Natural killer cell (primary cell): Measurements from ENCODE around the gene POM121L2. TPM values are rescaled to one million over a fixed set of nuclear protein-coding genes. Genes with fewer than 3 reads are reported as not detected.
A peak's percentile ranks its signal among the peaks of the same experiment; 100 is the strongest.

Experiments
- ATAC-seq, 3 donors: fragments of 150-1000 bp in 2 of 3; fragments of 200-7000 bp in 1 of 3; cut with Tn5 transposase; 1 replicate in 1 of 3; 2 replicates in 2 of 3; pipeline ENCODE4 v1.10.0; 2021; ENCODE audit warnings: mild to moderate bottlenecking in 2 of 3, moderate library complexity in 2 of 3
- DNase-seq, 2 donors: peaks; one replicate each; pipeline versions ENCODE4 v3.0.0 to v3.0.0-alpha.2; 2013 to 2021; ENCODE audit warnings: mixed read lengths in 1 of 2
- H3K27ac ChIP-seq: one replicate; pipeline ENCODE4 v1.5.1; 2013; ENCODE audit warnings: mild to moderate bottlenecking, low read length
- H3K27me3 ChIP-seq: one replicate; pipeline ENCODE4 v1.6.1; 2013; ENCODE audit warnings: low read length; ENCODE audit not compliant: control insufficient read depth, insufficient read depth
- H3K36me3 ChIP-seq: one replicate; pipeline ENCODE4 v1.6.1; 2013; ENCODE audit warnings: low read length; ENCODE audit not compliant: control insufficient read depth, insufficient read depth
- H3K4me1 ChIP-seq: one replicate; pipeline ENCODE4 v1.6.1; 2013; ENCODE audit warnings: low read length; ENCODE audit not compliant: control insufficient read depth, insufficient read depth
- H3K4me3 ChIP-seq: one replicate; pipeline ENCODE4 v1.5.1; 2013; ENCODE audit warnings: low read length
- H3K9me3 ChIP-seq: one replicate; pipeline ENCODE4 v1.6.1; 2013; ENCODE audit warnings: low read length; ENCODE audit not compliant: control insufficient read depth, insufficient read depth
- H3K27ac Mint-ChIP-seq, 2 donors: one replicate each; pipeline ENCODE4 v1.8.0; 2022; ENCODE audit warnings: mild to moderate bottlenecking in 2 of 2, mixed read lengths in 2 of 2, moderate library complexity in 1 of 2
- H3K27me3 Mint-ChIP-seq, 2 donors: one replicate each; pipeline ENCODE4 v1.8.0; 2022; ENCODE audit warnings: low read depth in 2 of 2, mixed read lengths in 2 of 2
- H3K36me3 Mint-ChIP-seq: one replicate; pipeline ENCODE4 v1.8.0; 2022; ENCODE audit warnings: mixed read lengths
- H3K4me1 Mint-ChIP-seq, 2 donors: one replicate each; pipeline ENCODE4 v1.8.0; 2022; ENCODE audit warnings: mixed read lengths in 2 of 2
- H3K4me3 Mint-ChIP-seq: one replicate; pipeline ENCODE4 v1.8.0; 2022; ENCODE audit warnings: mild to moderate bottlenecking, moderate library complexity, mixed read lengths
- H3K9me3 Mint-ChIP-seq, 2 donors: one replicate each; pipeline ENCODE4 v1.8.0; 2022; ENCODE audit warnings: mixed read lengths in 2 of 2
- CTCF ChIP-seq: fragments of 200-600 bp; IDR thresholded peaks from one replicate; pipeline ENCODE4 v1.8.0; 2022; ENCODE audit warnings: antibody characterized with exemption
- WGBS: methylation state at CpG from one replicate; pipeline ENCODE4 v1.1.7; 2013; ENCODE audit warnings: missing lambda C conversion rate; ENCODE audit not compliant: insufficient coverage; 5-methylcytosine and 5-hydroxymethylcytosine counted together
- intact Hi-C: fragments of 100-400 bp; cut with micrococcal nuclease; formaldehyde crosslinking; loops from one replicate; pipeline ENCODE4 v1.14.2; 2022
- total RNA-seq, 4 donors: library from RNA; stranded (reverse); fragments of 120-200 nt in 1 of 4; gene quantifications; one replicate each; pipeline versions ENCODE4 v1.2.3 to v1.2.4, GENCODE V29; 2013 to 2022

The POM121L2 gene
- total RNA-seq, 3 donors from 2014 or later (not counting 1 experiment from before 2014, with no cell fraction given), result not detected

GRCh38 chr6:27281105-27281539, 31.0 kb downstream of the POM121L2 start:
- no peaks in the 10 kb centered on the region for H3K36me3 ChIP-seq
- peaks cover 32% of the 10 kb centered on the region for H3K9me3 ChIP-seq
- no peak overlapping the region for H3K4me3 ChIP-seq
- TF ChIP-seq CTCF, result no peak
- no peak overlapping the region for H3K27ac ChIP-seq
- H3K27me3 ChIP-seq, result peaks cover 81% of the 10 kb centered on the region
- ATAC-seq, result no peak
- H3K27ac Mint-ChIP-seq, result no peak overlapping the region
- no peak overlapping the region for H3K4me3 Mint-ChIP-seq
- no peaks in the 10 kb centered on the region for H3K4me1 ChIP-seq
- H3K27me3 Mint-ChIP-seq, result peaks cover 77 to 81% of the 10 kb centered on the region in 2 donors
- WGBS, result 11% methylated on average over 13 of the region's 13 CpGs
- peaks cover 0 to 4% of the 10 kb centered on the region in 2 donors for H3K4me1 Mint-ChIP-seq
- peaks cover 57% of the 10 kb centered on the region for H3K36me3 Mint-ChIP-seq
- peaks cover 4 to 18% of the 10 kb centered on the region in 2 donors for H3K9me3 Mint-ChIP-seq
- intact Hi-C loops, result no loop called here
- DNase-seq, result no peak

GRCh38 chr6:27280540-27281000, 31.5 kb downstream of the POM121L2 start:
- Mint-ChIP-seq H3K4me1 (peaks cover 0 to 4% of the 10 kb centered on the region in 2 donors), H3K9me3 (peaks cover 4 to 18% of the 10 kb centered on the region in 2 donors), H3K4me3 (no peak overlapping the region), H3K27ac (peak overlapping the region in 1 of 2 donors; percentile 38), H3K27me3 (peaks cover 78 to 81% of the 10 kb centered on the region in 2 donors), H3K36me3 (peaks cover 51% of the 10 kb centered on the region)
- Histone ChIP-seq H3K36me3 (no peaks in the 10 kb centered on the region), H3K27ac (no peak overlapping the region), H3K4me3 (no peak overlapping the region), H3K9me3 (peaks cover 32% of the 10 kb centered on the region), H3K4me1 (no peaks in the 10 kb centered on the region), H3K27me3 (peaks cover 80% of the 10 kb centered on the region)
- DNase-seq (no peak), ATAC-seq (no peak)
- 14% methylated on average over 8 of the region's 9 CpGs for WGBS
- no peak for TF ChIP-seq CTCF
- intact Hi-C loops, result no loop called here

GRCh38 chr6:27280064-27280539, 32.0 kb downstream of the POM121L2 start:
- Mint-ChIP-seq H3K4me1 (peaks cover 0 to 4% of the 10 kb centered on the region in 2 donors), H3K36me3 (peaks cover 46% of the 10 kb centered on the region), H3K27me3 (peaks cover 74 to 81% of the 10 kb centered on the region in 2 donors), H3K27ac (peak overlapping the region in 1 of 2 donors; percentile 38), H3K9me3 (peaks cover 2 to 15% of the 10 kb centered on the region in 2 donors), H3K4me3 (no peak overlapping the region)
- intact Hi-C loops, result no loop called here
- Histone ChIP-seq H3K27me3 (peaks cover 79% of the 10 kb centered on the region), H3K4me3 (no peak overlapping the region), H3K4me1 (no peaks in the 10 kb centered on the region), H3K36me3 (no peaks in the 10 kb centered on the region), H3K9me3 (peaks cover 31% of the 10 kb centered on the region), H3K27ac (no peak overlapping the region)
- no peak for TF ChIP-seq CTCF
- no peak for ATAC-seq
- peak in 1 of 2 donors; percentile 31 for DNase-seq
- 5% methylated on average over 16 of the region's 17 CpGs for WGBS
